Measurements from ENCODE around the gene SUPT20H.
A peak's percentile ranks its signal among the peaks of the same experiment; 100 is the strongest.

Gene SUPT20H

GRCh38 chr13:37010424-37010823 lies 49.1 kb downstream of the SUPT20H start:
- no peak overlapping the region for H2BK15ac ChIP-seq (ENCODE audit: low read depth, poor library complexity, severe bottlenecking)
- WGBS: 100% methylated on average over 1 of the region's 1 CpG

GRCh38 chr13:37009692-37010091 lies 49.8 kb downstream of the SUPT20H start:
- H2AK5ac ChIP-seq (ENCODE audit: low read length, severe bottlenecking): no peak overlapping the region
- WGBS: 95% methylated on average over 4 of the region's 5 CpGs
- H2BK12ac ChIP-seq (ENCODE audit: low read length in 2 of 2): no peak overlapping the region
- H3K4me2 ChIP-seq (ENCODE audit: low read length, poor library complexity, severe bottlenecking): no peak overlapping the region
- no peak overlapping the region for H3K4ac ChIP-seq (ENCODE audit: low read depth in 1 of 2, low read length in 2 of 2)
- H3K4me3 ChIP-seq (ENCODE audit: insufficient read depth in 1 of 2, low read depth in 1 of 2, low read length in 2 of 2): no peak overlapping the region
- H4K91ac ChIP-seq (ENCODE audit: low read length): no peak overlapping the region
- H3K79me1 ChIP-seq (replicated peaks; ENCODE audit: low read length, poor library complexity, severe bottlenecking): peaks cover 9% of the 10 kb centered on the region
- no peak overlapping the region for H4K8ac ChIP-seq (ENCODE audit: low read length)
- no peak for DNase-seq
- no peak overlapping the region for H2BK5ac ChIP-seq (ENCODE audit: low read depth, low read length, poor library complexity, severe bottlenecking)
- no peak overlapping the region for H3K9ac ChIP-seq (ENCODE audit: low read length)
- no peaks in the 10 kb centered on the region for H3K27me3 ChIP-seq (ENCODE audit: control insufficient read depth in 1 of 2, insufficient read depth in 1 of 2, low read length in 2 of 2)
- no peak overlapping the region for H2AFZ ChIP-seq (ENCODE audit: low read depth, low read length)
- no peak overlapping the region for H2BK15ac ChIP-seq (ENCODE audit: low read depth, poor library complexity, severe bottlenecking)
- no peak overlapping the region for H3K27ac ChIP-seq (ENCODE audit: low read length, poor library complexity, severe bottlenecking)
- H2BK120ac ChIP-seq (ENCODE audit: low read depth, low read length): no peak overlapping the region
- H3K36me3 ChIP-seq (ENCODE audit: control insufficient read depth in 1 of 2, insufficient read depth in 2 of 2, low read depth in 1 of 2, low read length in 2 of 2): peaks cover 14 to 95% of the 10 kb centered on the region in 2 experiments
- H3K14ac ChIP-seq (ENCODE audit: low read length in 2 of 2): no peak overlapping the region
- H3K9me3 ChIP-seq (ENCODE audit: control insufficient read depth, low read length): no peaks in the 10 kb centered on the region
- no peak overlapping the region for H3K23ac ChIP-seq (ENCODE audit: low read length in 2 of 2)
- H3K18ac ChIP-seq (ENCODE audit: low read depth in 1 of 2, low read length in 2 of 2): no peak overlapping the region
- H3K4me1 ChIP-seq (ENCODE audit: control insufficient read depth, insufficient read depth, low read depth, low read length): no peaks in the 10 kb centered on the region

More at GRCh38 chr13:37010424-37010823, 49.1 kb downstream of the SUPT20H start:
- Histone ChIP-seq H3K4ac (ENCODE audit: low read depth in 1 of 2, low read length in 2 of 2) (no peak overlapping the region), H3K9me3 (ENCODE audit: control insufficient read depth, low read length) (no peaks in the 10 kb centered on the region), H3K79me1 (replicated peaks; ENCODE audit: low read length, poor library complexity, severe bottlenecking) (peaks cover 11% of the 10 kb centered on the region), H2BK5ac (ENCODE audit: low read depth, low read length, poor library complexity, severe bottlenecking) (no peak overlapping the region), H4K8ac (ENCODE audit: low read length) (no peak overlapping the region), H3K4me1 (ENCODE audit: control insufficient read depth, insufficient read depth, low read depth, low read length) (no peaks in the 10 kb centered on the region), H3K27ac (ENCODE audit: low read length, poor library complexity, severe bottlenecking) (no peak overlapping the region), H3K9ac (ENCODE audit: low read length) (no peak overlapping the region), H3K14ac (ENCODE audit: low read length in 2 of 2) (no peak overlapping the region), H2BK120ac (ENCODE audit: low read depth, low read length) (no peak overlapping the region), H2BK12ac (ENCODE audit: low read length in 2 of 2) (no peak overlapping the region), H3K4me3 (ENCODE audit: insufficient read depth in 1 of 2, low read depth in 1 of 2, low read length in 2 of 2) (no peak overlapping the region), H2AFZ (ENCODE audit: low read depth, low read length) (no peak overlapping the region), H3K36me3 (ENCODE audit: control insufficient read depth in 1 of 2, insufficient read depth in 2 of 2, low read depth in 1 of 2, low read length in 2 of 2) (peaks cover 11 to 91% of the 10 kb centered on the region in 2 experiments), H3K27me3 (ENCODE audit: control insufficient read depth in 1 of 2, insufficient read depth in 1 of 2, low read length in 2 of 2) (no peaks in the 10 kb centered on the region), H4K91ac (ENCODE audit: low read length) (no peak overlapping the region), H2AK5ac (ENCODE audit: low read length, severe bottlenecking) (no peak overlapping the region), H3K23ac (ENCODE audit: low read length in 2 of 2) (no peak overlapping the region), H3K18ac (ENCODE audit: low read depth in 1 of 2, low read length in 2 of 2) (no peak overlapping the region), H3K4me2 (ENCODE audit: low read length, poor library complexity, severe bottlenecking) (no peak overlapping the region)
- DNase-seq: no peak

GRCh38 chr13:37001921-37002250 lies 57.6 kb downstream of the SUPT20H start:
- H3K79me1 ChIP-seq (replicated peaks; ENCODE audit: low read length, poor library complexity, severe bottlenecking): peaks cover 7% of the 10 kb centered on the region
- H3K4me3 ChIP-seq (ENCODE audit: insufficient read depth in 1 of 2, low read depth in 1 of 2, low read length in 2 of 2): peak overlapping the region in 1 of 2 experiments; percentile 94
- H2BK12ac ChIP-seq (ENCODE audit: low read length in 2 of 2): no peak overlapping the region
- no peaks in the 10 kb centered on the region for H3K4me1 ChIP-seq (ENCODE audit: control insufficient read depth, insufficient read depth, low read depth, low read length)
- H3K18ac ChIP-seq (ENCODE audit: low read depth in 1 of 2, low read length in 2 of 2): no peak overlapping the region
- no peak overlapping the region for H4K8ac ChIP-seq (ENCODE audit: low read length)
- peaks cover 12 to 40% of the 10 kb centered on the region in 2 experiments for H3K36me3 ChIP-seq (ENCODE audit: control insufficient read depth in 1 of 2, insufficient read depth in 2 of 2, low read depth in 1 of 2, low read length in 2 of 2)
- 69% methylated on average over 2 of the region's 3 CpGs for WGBS
- no peak overlapping the region for H3K23ac ChIP-seq (ENCODE audit: low read length in 2 of 2)
- H3K9me3 ChIP-seq (ENCODE audit: control insufficient read depth, low read length): no peaks in the 10 kb centered on the region
- H2BK120ac ChIP-seq (ENCODE audit: low read depth, low read length): no peak overlapping the region
- H3K27ac ChIP-seq (ENCODE audit: low read length, poor library complexity, severe bottlenecking): no peak overlapping the region
- DNase-seq: peak; percentile 6
- no peaks in the 10 kb centered on the region for H3K27me3 ChIP-seq (ENCODE audit: control insufficient read depth in 1 of 2, insufficient read depth in 1 of 2, low read length in 2 of 2)
- H3K4me2 ChIP-seq (ENCODE audit: low read length, poor library complexity, severe bottlenecking): peak overlapping the region; percentile 24
- peak overlapping the region; percentile 98 for H3K9ac ChIP-seq (ENCODE audit: low read length)
- H2AFZ ChIP-seq (ENCODE audit: low read depth, low read length): no peak overlapping the region
- no peak overlapping the region for H4K91ac ChIP-seq (ENCODE audit: low read length)
- no peak overlapping the region for H3K4ac ChIP-seq (ENCODE audit: low read depth in 1 of 2, low read length in 2 of 2)
- no peak overlapping the region for H2BK5ac ChIP-seq (ENCODE audit: low read depth, low read length, poor library complexity, severe bottlenecking)
- H3K14ac ChIP-seq (ENCODE audit: low read length in 2 of 2): no peak overlapping the region
- no peak overlapping the region for H2AK5ac ChIP-seq (ENCODE audit: low read length, severe bottlenecking)
- H2BK15ac ChIP-seq (ENCODE audit: low read depth, poor library complexity, severe bottlenecking): no peak overlapping the region

GRCh38 chr13:36999054-36999714 lies 60.3 kb downstream of the SUPT20H start, which contains the start of gene ALG5:
ALG5 (minus strand) TSS chr13:36999340; CDS start chr13:36999300, 40 bp downstream.
- peak within 1 kb of the TSS; percentile 98 for H3K9ac ChIP-seq (ENCODE audit: low read length)
- H3K27me3 ChIP-seq (ENCODE audit: control insufficient read depth in 1 of 2, insufficient read depth in 1 of 2, low read length in 2 of 2): no peaks in the 10 kb centered on the region
- peak within 1 kb of the TSS; percentile 81 to 99 for H3K4ac ChIP-seq (ENCODE audit: low read depth in 1 of 2, low read length in 2 of 2)
- peak within 1 kb of the TSS; percentile 89 to 100 for H3K23ac ChIP-seq (ENCODE audit: low read length in 2 of 2)
- H3K14ac ChIP-seq (ENCODE audit: low read length in 2 of 2): peak within 1 kb of the TSS in 1 of 2 experiments; percentile 99
- peak within 1 kb of the TSS; percentile 70 for H2BK5ac ChIP-seq (ENCODE audit: low read depth, low read length, poor library complexity, severe bottlenecking)
- no peaks in the 10 kb centered on the region for H3K9me3 ChIP-seq (ENCODE audit: control insufficient read depth, low read length)
- H3K79me1 ChIP-seq (replicated peaks; ENCODE audit: low read length, poor library complexity, severe bottlenecking): peaks cover 14% of the 10 kb centered on the region
- H3K18ac ChIP-seq (ENCODE audit: low read depth in 1 of 2, low read length in 2 of 2): peak within 1 kb of the TSS; percentile 23 to 94
- H2AK5ac ChIP-seq (ENCODE audit: low read length, severe bottlenecking): peak within 1 kb of the TSS; percentile 37
- H2BK15ac ChIP-seq (ENCODE audit: low read depth, poor library complexity, severe bottlenecking): no peak within 1 kb of the TSS
- H2AFZ ChIP-seq (ENCODE audit: low read depth, low read length): peak within 1 kb of the TSS; percentile 94
- H2BK12ac ChIP-seq (ENCODE audit: low read length in 2 of 2): no peak within 1 kb of the TSS
- peak; percentile 90 for DNase-seq
- WGBS: under 1% methylated on average over 47 of the region's 52 CpGs
- peak within 1 kb of the TSS; percentile 84 to 94 for H3K4me3 ChIP-seq (ENCODE audit: insufficient read depth in 1 of 2, low read depth in 1 of 2, low read length in 2 of 2)
- H3K27ac ChIP-seq (ENCODE audit: low read length, poor library complexity, severe bottlenecking): peak within 1 kb of the TSS; percentile 99
- H3K4me1 ChIP-seq (ENCODE audit: control insufficient read depth, insufficient read depth, low read depth, low read length): no peaks in the 10 kb centered on the region
- H3K4me2 ChIP-seq (ENCODE audit: low read length, poor library complexity, severe bottlenecking): peak within 1 kb of the TSS; percentile 99
- H3K36me3 ChIP-seq (ENCODE audit: control insufficient read depth in 1 of 2, insufficient read depth in 2 of 2, low read depth in 1 of 2, low read length in 2 of 2): peaks cover 8 to 28% of the 10 kb centered on the region in 2 experiments
- no peak within 1 kb of the TSS for H2BK120ac ChIP-seq (ENCODE audit: low read depth, low read length)
- peak within 1 kb of the TSS; percentile 86 for H4K91ac ChIP-seq (ENCODE audit: low read length)
- H4K8ac ChIP-seq (ENCODE audit: low read length): peak within 1 kb of the TSS; percentile 75
